PFSK-1 (cell line): Measurements from ENCODE around the gene GHDC.

Source experiments
- FOXP2 ChIP-seq: optimal IDR thresholded peaks from 2 replicates; pipeline ENCODE3; 2011; ENCODE audit warnings: borderline replicate concordance, control low read depth, inconsistent platforms; ENCODE audit not compliant: insufficient read depth; ENCODE audit errors: extremely low read length, extremely low read depth
- POLR2AphosphoS5 ChIP-seq: IDR thresholded peaks from 2 replicates; pipeline ENCODE4 v1.6.1; 2012; ENCODE audit warnings: low read depth, mild to moderate bottlenecking, control low read depth, low read length, moderate library complexity
- SIN3A ChIP-seq: IDR thresholded peaks from 2 replicates; pipeline ENCODE4 v1.6.1; 2012; ENCODE audit warnings: mild to moderate bottlenecking, low read length, moderate library complexity, borderline replicate concordance; ENCODE audit not compliant: insufficient read depth
- TAF1 ChIP-seq: IDR thresholded peaks from 2 replicates; pipeline ENCODE4 v1.6.1; 2012; ENCODE audit warnings: low read length, control low read depth, borderline replicate concordance; ENCODE audit not compliant: insufficient read depth
- TF ChIP-seq, protein P1 (sequence below), 2 experiments: IDR thresholded peaks; 2 replicates each; pipeline versions ENCODE4 v1.6.1 to v1.8.0; 2011 to 2012; ENCODE audit warnings: low read depth in 2 of 2, low read length in 2 of 2, control low read depth in 1 of 2, inconsistent platforms in 1 of 2, mild to moderate bottlenecking in 1 of 2, moderate library complexity in 1 of 2; ENCODE audit not compliant: insufficient read depth in 1 of 2

GHDC gene

GRCh38 chr17:42197564-42198156 is 3.4 kb upstream of the GHDC start:
- no peak for TF ChIP-seq POLR2AphosphoS5

DNA sequence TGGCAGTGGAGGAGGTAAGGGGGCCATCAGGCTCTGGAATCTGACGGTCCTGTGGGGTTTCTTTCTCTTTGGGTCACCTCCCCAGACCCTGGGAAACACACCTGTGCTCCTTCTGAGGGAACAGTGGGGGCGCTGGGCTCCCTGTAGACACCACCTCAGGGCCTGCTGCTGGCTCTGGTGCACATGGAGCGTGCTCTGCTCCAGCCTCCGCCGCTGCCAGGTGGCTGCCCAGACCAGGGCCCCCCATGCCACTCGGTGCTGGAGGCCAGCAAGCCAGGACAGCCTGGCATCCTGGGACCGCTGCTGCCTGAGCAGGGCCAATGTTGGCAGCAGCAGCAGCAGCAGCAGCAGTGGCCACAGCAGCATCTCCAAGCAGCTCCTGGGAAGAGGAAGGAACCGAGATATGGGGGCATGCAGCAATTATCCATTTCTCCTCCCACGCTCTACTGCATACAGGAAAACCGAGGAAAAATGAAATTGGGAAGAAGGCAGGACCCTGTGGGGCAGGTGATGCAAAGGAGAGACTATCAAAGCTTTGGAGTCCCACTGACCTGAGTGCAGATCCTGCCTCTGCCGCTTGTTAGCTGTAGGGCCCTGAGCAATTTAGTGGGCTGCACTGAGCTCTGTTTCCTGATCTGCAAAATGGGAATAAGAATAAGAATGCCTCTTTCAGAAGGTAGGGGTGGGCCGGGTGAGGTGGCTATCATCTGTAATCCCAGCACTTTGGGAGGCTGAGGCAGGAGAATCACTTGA is 902 bp downstream of the GHDC start:
- TF ChIP-seq, protein P1, sequence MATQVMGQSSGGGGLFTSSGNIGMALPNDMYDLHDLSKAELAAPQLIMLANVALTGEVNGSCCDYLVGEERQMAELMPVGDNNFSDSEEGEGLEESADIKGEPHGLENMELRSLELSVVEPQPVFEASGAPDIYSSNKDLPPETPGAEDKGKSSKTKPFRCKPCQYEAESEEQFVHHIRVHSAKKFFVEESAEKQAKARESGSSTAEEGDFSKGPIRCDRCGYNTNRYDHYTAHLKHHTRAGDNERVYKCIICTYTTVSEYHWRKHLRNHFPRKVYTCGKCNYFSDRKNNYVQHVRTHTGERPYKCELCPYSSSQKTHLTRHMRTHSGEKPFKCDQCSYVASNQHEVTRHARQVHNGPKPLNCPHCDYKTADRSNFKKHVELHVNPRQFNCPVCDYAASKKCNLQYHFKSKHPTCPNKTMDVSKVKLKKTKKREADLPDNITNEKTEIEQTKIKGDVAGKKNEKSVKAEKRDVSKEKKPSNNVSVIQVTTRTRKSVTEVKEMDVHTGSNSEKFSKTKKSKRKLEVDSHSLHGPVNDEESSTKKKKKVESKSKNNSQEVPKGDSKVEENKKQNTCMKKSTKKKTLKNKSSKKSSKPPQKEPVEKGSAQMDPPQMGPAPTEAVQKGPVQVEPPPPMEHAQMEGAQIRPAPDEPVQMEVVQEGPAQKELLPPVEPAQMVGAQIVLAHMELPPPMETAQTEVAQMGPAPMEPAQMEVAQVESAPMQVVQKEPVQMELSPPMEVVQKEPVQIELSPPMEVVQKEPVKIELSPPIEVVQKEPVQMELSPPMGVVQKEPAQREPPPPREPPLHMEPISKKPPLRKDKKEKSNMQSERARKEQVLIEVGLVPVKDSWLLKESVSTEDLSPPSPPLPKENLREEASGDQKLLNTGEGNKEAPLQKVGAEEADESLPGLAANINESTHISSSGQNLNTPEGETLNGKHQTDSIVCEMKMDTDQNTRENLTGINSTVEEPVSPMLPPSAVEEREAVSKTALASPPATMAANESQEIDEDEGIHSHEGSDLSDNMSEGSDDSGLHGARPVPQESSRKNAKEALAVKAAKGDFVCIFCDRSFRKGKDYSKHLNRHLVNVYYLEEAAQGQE (IDR thresholded peaks at IDR 0.05; ENCODE audit: insufficient read depth in 1 of 2, low read depth in 2 of 2, low read length in 2 of 2) = no peak
- TF ChIP-seq TAF1 (no peak), FOXP2 (no peak), POLR2AphosphoS5 (no peak), SIN3A (no peak)

- TF ChIP-seq, protein P1 (IDR thresholded peaks at IDR 0.05; ENCODE audit: insufficient read depth in 1 of 2, low read depth in 2 of 2, low read length in 2 of 2) = no peak
- TF ChIP-seq SIN3A = no peak
Observed at GRCh38 chr17:42192189-42193126, 1.8 kb downstream of the GHDC start.

GRCh38 chr17:42191275-42191608 is 3.1 kb downstream of the GHDC start:
- TF ChIP-seq POLR2AphosphoS5 (no peak), FOXP2 (no peak), SIN3A (no peak), TAF1 (no peak)
- TF ChIP-seq, protein P1 (IDR thresholded peaks at IDR 0.05; ENCODE audit: insufficient read depth in 1 of 2, low read depth in 2 of 2, low read length in 2 of 2) = no peak

GRCh38 chr17:42190491-42191274 is 3.6 kb downstream of the GHDC start:
- TF ChIP-seq TAF1 = no peak
- TF ChIP-seq, protein P1 (IDR thresholded peaks at IDR 0.05; ENCODE audit: insufficient read depth in 1 of 2, low read depth in 2 of 2, low read length in 2 of 2) = no peak
- TF ChIP-seq SIN3A = no peak
- TF ChIP-seq FOXP2 = no peak
- no peak for TF ChIP-seq POLR2AphosphoS5
